ENCODE measurements around the gene VKORC1. TPM values are rescaled to one million over a fixed set of nuclear protein-coding genes. Genes with fewer than 3 reads are reported as not detected.

Gene VKORC1
- total and polyA plus RNA-seq, 7 donors = 30.5 to 165 (median 107) TPM

GRCh38 chr16:31132303-31132979 is 37.8 kb upstream of the VKORC1 start:
- no peak for DNase-seq
- 58 to 86% methylated on average over 20 of the region's 20 CpGs for WGBS, 2 donors
- Histone ChIP-seq H3K27me3 (peaks cover 5 to 22% (median 6%) of the 10 kb centered on the region in 3 donors), H3K27ac (no peak overlapping the region), H3K36me3 (peaks cover 40 to 51% (median 44%) of the 10 kb centered on the region in 4 donors), H3K9me3 (no peaks in the 10 kb centered on the region), H3K4me1 (peaks cover 0 to 22% (median 8%) of the 10 kb centered on the region in 4 donors), H3K4me3 (no peak overlapping the region)
- intact Hi-C loops (cut with DNase I) = no loop called here
- no peak for TF ChIP-seq POLR2AphosphoS5 (IDR thresholded peaks at IDR 0.05)
- no peak for TF ChIP-seq CTCF (IDR thresholded peaks at IDR 0.05)
- TF ChIP-seq POLR2A (IDR thresholded peaks at IDR 0.05) = no peak
- TF ChIP-seq EP300 (IDR thresholded peaks at IDR 0.05) = no peak

GRCh38 chr16:31131841-31132271 is 37.3 kb upstream of the VKORC1 start:
- H3K27ac ChIP-seq = no peak overlapping the region
- H3K4me1 ChIP-seq = peaks cover 0 to 22% (median 8%) of the 10 kb centered on the region in 4 donors
- no peak for DNase-seq
- no peak for TF ChIP-seq POLR2A (IDR thresholded peaks at IDR 0.05)
- no peak for TF ChIP-seq EP300 (IDR thresholded peaks at IDR 0.05)
- no peak for TF ChIP-seq POLR2AphosphoS5 (IDR thresholded peaks at IDR 0.05)
- TF ChIP-seq CTCF (IDR thresholded peaks at IDR 0.05) = no peak
- H3K9me3 ChIP-seq = no peaks in the 10 kb centered on the region
- WGBS, 2 donors = 24 to 70% methylated on average over 5 of the region's 5 CpGs
- no peak overlapping the region for H3K4me3 ChIP-seq
- peaks cover 46 to 57% (median 50%) of the 10 kb centered on the region in 4 donors for H3K36me3 ChIP-seq
- intact Hi-C loops (cut with DNase I) = no loop called here
- H3K27me3 ChIP-seq = peaks cover 5 to 22% (median 6%) of the 10 kb centered on the region in 3 donors

GRCh38 chr16:31131416-31131815 is 36.8 kb upstream of the VKORC1 start:
- 40 to 76% methylated on average over 11 of the region's 11 CpGs for WGBS, 2 donors
- peaks cover 47 to 60% (median 51%) of the 10 kb centered on the region in 4 donors for H3K36me3 ChIP-seq
- no peak overlapping the region for H3K4me3 ChIP-seq

GRCh38 chr16:31130899-31131298 is 36.3 kb upstream of the VKORC1 start:
- intact Hi-C loops (cut with DNase I) = no loop called here
- 17 to 70% methylated on average over 6 of the region's 6 CpGs for WGBS, 2 donors
- Histone ChIP-seq H3K27me3 (peaks cover 0 to 17% (median 5%) of the 10 kb centered on the region in 3 donors), H3K9me3 (no peaks in the 10 kb centered on the region), H3K4me3 (no peak overlapping the region), H3K4me1 (peaks cover 0 to 22% (median 8%) of the 10 kb centered on the region in 4 donors), H3K36me3 (peaks cover 47 to 65% (median 51%) of the 10 kb centered on the region in 4 donors), H3K27ac (peak overlapping the region in 2 of 4 donors; percentile 18 to 67)
- TF ChIP-seq POLR2A (IDR thresholded peaks at IDR 0.05) = no peak
- no peak for TF ChIP-seq POLR2AphosphoS5 (IDR thresholded peaks at IDR 0.05)
- no peak for TF ChIP-seq EP300 (IDR thresholded peaks at IDR 0.05)
- no peak for TF ChIP-seq CTCF (IDR thresholded peaks at IDR 0.05)
- no peak for DNase-seq

More at GRCh38 chr16:31131416-31131815, 36.8 kb upstream of the VKORC1 start:
- Histone ChIP-seq H3K27me3 (peaks cover 4 to 22% (median 5%) of the 10 kb centered on the region in 3 donors), H3K9me3 (no peaks in the 10 kb centered on the region), H3K27ac (no peak overlapping the region), H3K4me1 (peaks cover 0 to 22% (median 8%) of the 10 kb centered on the region in 4 donors)
- intact Hi-C loops (cut with DNase I) = no loop called here
- DNase-seq = no peak
- TF ChIP-seq POLR2A (IDR thresholded peaks at IDR 0.05) (no peak), EP300 (IDR thresholded peaks at IDR 0.05) (no peak), POLR2AphosphoS5 (IDR thresholded peaks at IDR 0.05) (no peak), CTCF (IDR thresholded peaks at IDR 0.05) (no peak)
